ENCODE results near the gene MOGAT2.

The MOGAT2 gene

GRCh38 chr11:75780888-75781287 is 63.2 kb downstream of the MOGAT2 start:
- DNase-seq (ENCODE audit: low read depth in 3 of 3): no peak

GRCh38 chr11:75781296-75781695 is 63.7 kb downstream of the MOGAT2 start:
- no peak for DNase-seq (ENCODE audit: low read depth in 3 of 3)

GRCh38 chr11:75781831-75782230 is 64.2 kb downstream of the MOGAT2 start:
- DNase-seq (ENCODE audit: low read depth in 3 of 3): no peak

Measured in stimulated activated CD4-positive, alpha-beta T cell treated with anti-CD3 and anti-CD28 coated beads, TNF-alpha, amount 100 ng/mL, for 4 hours (primary cell).